Measurements from ENCODE around the gene TPGS1.

Gene TPGS1

GRCh38 chr19:513368-514165 lies 6.3 kb downstream of the TPGS1 start:
- no peaks in the 10 kb centered on the region; the same call in 1 of the 2 replicates for H3K36me3 ChIP-seq (ENCODE audit: insufficient read depth, low read length)
- no peaks in the 10 kb centered on the region; the same call in 1 of the 2 replicates for H3K9me3 ChIP-seq (ENCODE audit: control insufficient read depth, insufficient read depth, low read length)
- H3K9ac ChIP-seq (ENCODE audit: low read depth, low read length): no peak overlapping the region; the same call in 1 of the 2 replicates
- H3K4me1 ChIP-seq (ENCODE audit: insufficient read depth, low read length): no peaks in the 10 kb centered on the region

DNA sequence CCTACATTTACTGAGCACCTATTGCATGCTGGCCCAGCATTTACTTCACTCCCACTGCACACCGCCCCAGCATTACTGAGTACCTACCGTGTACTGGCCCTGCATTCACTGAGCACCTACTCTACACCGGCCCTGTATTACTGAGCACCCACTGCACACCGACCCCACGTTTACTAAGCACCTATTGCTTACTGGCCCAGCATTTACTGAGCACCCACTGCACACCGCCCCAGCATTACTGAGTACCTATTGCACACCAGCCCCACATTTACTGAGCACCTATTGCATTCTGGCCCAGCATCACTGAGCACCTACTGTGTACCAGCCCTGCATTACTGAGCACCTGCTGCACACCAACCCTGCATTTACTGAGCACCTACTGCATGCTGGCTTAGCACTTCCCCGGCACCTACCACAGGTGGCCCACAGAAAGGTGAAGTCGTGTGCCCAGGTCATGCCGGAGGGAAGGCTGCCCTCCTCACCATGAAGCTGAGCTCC lies 6.9 kb downstream of the TPGS1 start:
- no peak overlapping the region for H3K9ac ChIP-seq (ENCODE audit: low read depth, low read length)
- H3K4me1 ChIP-seq (ENCODE audit: insufficient read depth, low read length): no peaks in the 10 kb centered on the region
- no peaks in the 10 kb centered on the region; the same call in 1 of the 2 replicates for H3K36me3 ChIP-seq (ENCODE audit: insufficient read depth, low read length)
- no peaks in the 10 kb centered on the region; the same call in 1 of the 2 replicates for H3K9me3 ChIP-seq (ENCODE audit: control insufficient read depth, insufficient read depth, low read length)

- H3K4me1 ChIP-seq (ENCODE audit: insufficient read depth, low read length): no peaks in the 10 kb centered on the region
- H3K9me3 ChIP-seq (ENCODE audit: control insufficient read depth, insufficient read depth, low read length): no peaks in the 10 kb centered on the region; the same call in 1 of the 2 replicates
- H3K9ac ChIP-seq (ENCODE audit: low read depth, low read length): no peak overlapping the region
- no peaks in the 10 kb centered on the region; the same call in 1 of the 2 replicates for H3K36me3 ChIP-seq (ENCODE audit: insufficient read depth, low read length)
Observed at GRCh38 chr19:517721-518597, 10.7 kb downstream of the TPGS1 start.

DNA sequence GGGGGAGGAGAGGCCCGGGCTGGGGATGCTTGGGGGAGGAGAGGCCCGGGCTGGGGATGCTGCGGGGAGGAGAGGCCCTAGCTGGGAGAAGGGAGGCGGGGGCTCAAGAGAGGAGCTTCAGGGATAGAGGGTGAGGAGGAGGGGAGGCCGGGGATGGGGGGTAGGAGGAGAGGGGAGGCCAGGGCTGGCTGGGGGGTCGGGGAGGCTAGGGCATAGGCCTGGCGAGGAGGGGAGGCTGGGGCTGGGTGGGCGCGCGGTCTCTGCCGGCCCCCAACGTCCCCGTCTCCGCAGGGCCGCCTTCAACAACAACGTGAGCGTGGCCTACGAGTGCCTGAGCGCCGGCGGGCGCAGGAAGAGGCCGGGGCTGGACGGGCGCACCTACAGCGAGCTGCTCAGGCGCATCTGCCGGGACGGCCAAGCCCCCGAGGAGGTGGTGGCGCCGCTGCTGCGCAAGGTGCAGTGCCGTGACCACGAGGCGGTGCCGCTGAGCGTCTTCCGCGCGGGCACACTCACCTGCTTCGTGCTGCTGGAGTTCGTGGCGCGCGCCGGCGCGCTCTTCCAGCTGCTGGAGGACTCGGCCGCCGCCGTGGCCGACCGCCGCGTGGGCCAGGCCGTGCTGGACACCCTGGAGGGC lies 11.4 kb downstream of the TPGS1 start:
- Histone ChIP-seq H3K9ac (ENCODE audit: low read depth, low read length) (no peak overlapping the region), H3K36me3 (ENCODE audit: insufficient read depth, low read length) (no peaks in the 10 kb centered on the region; the same call in 1 of the 2 replicates), H3K9me3 (ENCODE audit: control insufficient read depth, insufficient read depth, low read length) (no peaks in the 10 kb centered on the region; the same call in 1 of the 2 replicates), H3K4me1 (ENCODE audit: insufficient read depth, low read length) (no peaks in the 10 kb centered on the region)

- Histone ChIP-seq H3K9me3 (ENCODE audit: control insufficient read depth, insufficient read depth, low read length) (no peaks in the 10 kb centered on the region; the same call in 1 of the 2 replicates), H3K36me3 (ENCODE audit: insufficient read depth, low read length) (no peaks in the 10 kb centered on the region), H3K9ac (ENCODE audit: low read depth, low read length) (no peak overlapping the region), H3K4me1 (ENCODE audit: insufficient read depth, low read length) (no peaks in the 10 kb centered on the region)
Observed at GRCh38 chr19:519449-519865, 12.2 kb downstream of the TPGS1 start.

GRCh38 chr19:522726-523125 lies 15.4 kb downstream of the TPGS1 start:
- no peaks in the 10 kb centered on the region; the same call in 1 of the 2 replicates for H3K4me1 ChIP-seq (ENCODE audit: insufficient read depth, low read length)
- H3K36me3 ChIP-seq (ENCODE audit: insufficient read depth, low read length): no peaks in the 10 kb centered on the region
- H3K9ac ChIP-seq (ENCODE audit: low read depth, low read length): no peak overlapping the region
- no peaks in the 10 kb centered on the region; the same call in 1 of the 2 replicates for H3K9me3 ChIP-seq (ENCODE audit: control insufficient read depth, insufficient read depth, low read length)

- Histone ChIP-seq H3K36me3 (ENCODE audit: insufficient read depth, low read length) (no peaks in the 10 kb centered on the region), H3K9me3 (ENCODE audit: control insufficient read depth, insufficient read depth, low read length) (no peaks in the 10 kb centered on the region; the same call in 1 of the 2 replicates), H3K4me1 (ENCODE audit: insufficient read depth, low read length) (no peaks in the 10 kb centered on the region; the same call in 1 of the 2 replicates), H3K9ac (ENCODE audit: low read depth, low read length) (no peak overlapping the region)
Observed at GRCh38 chr19:524062-524674, 16.9 kb downstream of the TPGS1 start.

DNA sequence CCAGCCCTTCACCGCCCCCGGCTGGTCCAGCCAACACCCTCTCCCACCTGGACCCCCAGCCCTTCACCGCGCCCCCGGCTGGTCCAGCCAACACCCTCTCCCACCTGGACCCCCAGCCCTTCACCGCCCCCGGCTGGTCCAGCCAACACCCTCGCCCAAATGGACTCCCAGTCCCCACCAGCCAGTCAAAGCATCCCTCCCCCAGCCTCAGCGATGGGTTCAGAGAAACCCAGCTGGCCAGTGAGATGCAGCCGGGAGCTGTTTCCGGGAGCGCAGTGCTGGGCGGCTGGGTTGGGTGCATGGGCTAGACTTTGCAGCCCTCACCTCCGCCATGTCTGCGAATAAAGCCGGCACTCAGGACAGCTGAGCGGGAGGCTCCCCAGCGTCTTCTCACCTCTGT lies 17.7 kb downstream of the TPGS1 start:
- H3K9ac ChIP-seq (ENCODE audit: low read depth, low read length): peak overlapping the region; percentile 20; the same call in 1 of the 2 replicates
- H3K36me3 ChIP-seq (ENCODE audit: insufficient read depth, low read length): no peaks in the 10 kb centered on the region
- H3K9me3 ChIP-seq (ENCODE audit: control insufficient read depth, insufficient read depth, low read length): no peaks in the 10 kb centered on the region; the same call in 1 of the 2 replicates
- H3K4me1 ChIP-seq (ENCODE audit: insufficient read depth, low read length): no peaks in the 10 kb centered on the region; the same call in 1 of the 2 replicates

DNA sequence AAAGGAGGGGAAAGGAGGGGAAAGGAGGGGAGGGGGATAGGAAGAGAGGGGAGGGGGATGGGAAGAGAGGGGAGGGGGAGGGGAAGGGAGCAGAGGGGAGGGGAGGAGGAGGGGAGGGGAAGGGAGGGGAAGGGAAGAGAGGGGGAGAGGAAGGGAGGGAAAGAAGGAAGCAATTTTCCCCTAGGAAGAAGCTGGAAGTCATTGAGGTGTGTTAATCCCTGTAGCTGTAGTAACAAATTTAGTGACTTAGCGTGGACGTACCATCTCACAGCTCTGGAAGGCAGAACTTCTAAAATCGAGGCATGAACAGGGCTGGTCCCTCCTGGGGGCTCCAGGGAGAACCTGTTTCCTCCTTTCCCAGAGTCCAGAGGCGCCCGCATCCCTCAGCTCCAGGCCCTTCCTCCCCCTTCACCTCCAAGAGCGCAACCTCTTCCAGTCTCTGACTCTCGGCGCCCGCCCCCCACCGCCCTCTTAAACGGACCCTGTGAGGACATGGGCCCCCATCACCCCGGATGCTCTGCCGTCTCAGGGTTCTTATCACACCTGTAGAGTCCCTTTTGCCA lies 18.6 kb downstream of the TPGS1 start:
- Histone ChIP-seq H3K4me1 (ENCODE audit: insufficient read depth, low read length) (no peaks in the 10 kb centered on the region; the same call in 1 of the 2 replicates), H3K36me3 (ENCODE audit: insufficient read depth, low read length) (no peaks in the 10 kb centered on the region)

DNA sequence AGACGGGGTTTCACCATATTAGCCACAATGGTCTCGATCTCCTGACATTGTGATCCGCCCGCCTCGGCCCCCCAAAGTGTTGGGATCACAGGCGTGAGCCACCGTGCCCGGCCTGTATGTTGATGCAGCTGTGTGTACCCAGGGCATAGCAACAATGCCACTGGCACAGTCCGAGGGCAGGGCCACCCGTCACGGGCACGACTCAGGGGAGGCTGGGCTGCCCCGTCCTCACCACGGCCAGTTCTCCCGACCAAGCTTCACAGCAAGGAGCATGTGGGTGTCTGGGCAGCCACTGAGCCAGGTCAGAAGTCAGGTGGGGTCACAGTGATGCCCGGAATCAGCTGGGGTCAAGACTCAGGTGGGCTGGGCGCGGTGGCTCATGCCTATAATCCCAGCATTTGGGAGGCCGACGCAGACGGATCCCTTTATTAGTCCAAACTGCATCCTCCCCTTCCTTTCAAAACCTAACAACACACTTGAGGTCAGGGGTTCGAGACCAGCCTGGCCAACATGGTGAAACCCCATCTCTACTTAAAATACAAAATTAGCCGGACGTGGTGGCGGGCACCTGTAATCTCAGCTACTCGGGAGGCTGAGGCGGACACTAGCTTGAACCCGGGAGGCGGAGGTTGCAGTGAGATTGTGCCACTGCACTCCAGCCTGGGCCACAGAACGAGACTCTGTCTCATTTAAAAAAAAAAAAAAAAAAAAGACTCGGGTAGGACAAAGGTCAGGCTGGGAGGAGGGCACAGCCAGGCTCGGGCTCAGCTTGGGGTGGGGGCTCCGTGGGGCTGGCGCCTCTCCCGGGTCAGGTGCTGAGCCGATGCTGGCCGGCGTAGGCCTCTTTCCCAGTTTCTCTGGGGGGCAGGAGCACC lies 23.1 kb downstream of the TPGS1 start:
- Histone ChIP-seq H3K9me3 (ENCODE audit: control insufficient read depth, insufficient read depth, low read length) (no peaks in the 10 kb centered on the region; the same call in 1 of the 2 replicates), H3K4me1 (ENCODE audit: insufficient read depth, low read length) (no peaks in the 10 kb centered on the region; the same call in 1 of the 2 replicates), H3K36me3 (ENCODE audit: insufficient read depth, low read length) (no peaks in the 10 kb centered on the region), H3K9ac (ENCODE audit: low read depth, low read length) (peak overlapping the region; percentile 90)

More for the DNA sequence above, 18.6 kb downstream of the TPGS1 start:
- no peak overlapping the region for H3K9ac ChIP-seq (ENCODE audit: low read depth, low read length)
- H3K9me3 ChIP-seq (ENCODE audit: control insufficient read depth, insufficient read depth, low read length): no peaks in the 10 kb centered on the region; the same call in 1 of the 2 replicates

GRCh38 chr19:531009-531752 lies 23.9 kb downstream of the TPGS1 start:
- Histone ChIP-seq H3K9ac (ENCODE audit: low read depth, low read length) (peak overlapping the region; percentile 94), H3K9me3 (ENCODE audit: control insufficient read depth, insufficient read depth, low read length) (no peaks in the 10 kb centered on the region; the same call in 1 of the 2 replicates), H3K36me3 (ENCODE audit: insufficient read depth, low read length) (no peaks in the 10 kb centered on the region), H3K4me1 (ENCODE audit: insufficient read depth, low read length) (no peaks in the 10 kb centered on the region)

Data from ES-I3 (cell line).